Stimulated activated CD8-positive, alpha-beta memory T cell treated with anti-CD3 and anti-CD28 coated beads, Interleukin-7, amount 100 ng/mL, for 24 hours (primary cell): ENCODE data around the gene CBX5.
"Not testable (repeated sequence)": the region's sequence is repeated elsewhere in the genome, so short reads cannot be mapped to it uniquely, and the experiment has no call there.

Experiments used
- DNase-seq: peaks from one replicate; pipeline ENCODE4 v3.0.0-alpha.2; 2020; ENCODE audit warnings: low read depth

CBX5 gene

GRCh38 chr12:54294152-54294952 lies 14.4 kb upstream of the CBX5 start:
- DNase-seq = no peak

DNA sequence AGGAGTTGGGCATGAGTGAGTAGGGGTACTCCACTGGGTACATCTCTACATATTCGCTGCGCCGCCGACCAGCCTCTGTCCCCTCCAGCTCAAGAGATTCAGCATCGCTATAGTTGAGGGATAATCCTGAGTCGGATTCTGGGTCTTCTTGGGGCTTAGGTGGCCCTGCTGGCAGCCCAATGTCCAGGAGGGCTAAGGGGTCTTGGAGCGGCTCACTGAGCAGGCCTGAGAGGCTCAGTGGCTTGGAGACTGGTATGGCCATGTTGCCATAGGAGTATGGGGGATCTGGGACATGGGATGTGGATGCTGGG lies 13.0 kb upstream of the CBX5 start:
- no peak for DNase-seq

DNA sequence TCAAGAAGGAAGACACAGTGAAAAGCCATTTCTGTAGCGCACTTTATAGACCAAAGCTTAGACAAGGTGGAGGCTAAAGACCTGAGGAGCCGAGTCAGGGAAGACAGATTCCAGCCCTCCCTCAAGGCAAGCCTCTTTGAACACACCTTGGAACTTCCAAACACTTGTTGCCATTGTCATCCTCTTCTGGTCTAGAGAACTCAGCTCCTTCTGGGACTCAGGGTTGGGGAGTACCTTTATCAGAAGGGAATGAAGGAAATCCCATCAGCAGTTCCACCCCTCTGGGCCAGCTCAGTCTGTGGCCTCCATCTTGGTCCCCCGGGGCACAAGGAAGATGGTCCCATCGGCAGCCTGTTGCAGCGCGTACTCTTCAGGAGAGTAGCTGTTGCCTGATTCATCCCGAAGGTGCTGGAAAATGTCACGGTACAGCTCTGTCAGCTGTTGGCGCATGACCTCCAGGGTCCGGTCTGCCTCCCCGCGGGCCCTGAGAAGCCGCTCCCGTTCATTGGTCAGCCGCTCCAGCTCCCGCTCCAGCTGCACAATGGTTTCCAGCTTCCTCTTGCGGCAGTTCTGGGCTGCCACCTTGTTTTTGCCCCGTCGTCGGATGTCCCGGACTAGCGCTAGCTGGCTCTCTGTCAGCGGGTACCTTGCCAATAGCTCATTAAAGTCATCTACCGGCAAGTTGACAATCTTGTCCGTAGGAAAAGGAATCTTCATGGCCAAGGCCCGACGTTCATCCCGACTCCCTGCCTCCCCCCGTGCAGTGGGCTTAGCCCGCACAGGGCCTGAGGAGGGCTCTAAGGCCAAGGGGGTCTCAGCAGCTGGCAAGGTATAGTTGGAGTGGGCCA lies 12.4 kb upstream of the CBX5 start:
- no peak for DNase-seq

DNA sequence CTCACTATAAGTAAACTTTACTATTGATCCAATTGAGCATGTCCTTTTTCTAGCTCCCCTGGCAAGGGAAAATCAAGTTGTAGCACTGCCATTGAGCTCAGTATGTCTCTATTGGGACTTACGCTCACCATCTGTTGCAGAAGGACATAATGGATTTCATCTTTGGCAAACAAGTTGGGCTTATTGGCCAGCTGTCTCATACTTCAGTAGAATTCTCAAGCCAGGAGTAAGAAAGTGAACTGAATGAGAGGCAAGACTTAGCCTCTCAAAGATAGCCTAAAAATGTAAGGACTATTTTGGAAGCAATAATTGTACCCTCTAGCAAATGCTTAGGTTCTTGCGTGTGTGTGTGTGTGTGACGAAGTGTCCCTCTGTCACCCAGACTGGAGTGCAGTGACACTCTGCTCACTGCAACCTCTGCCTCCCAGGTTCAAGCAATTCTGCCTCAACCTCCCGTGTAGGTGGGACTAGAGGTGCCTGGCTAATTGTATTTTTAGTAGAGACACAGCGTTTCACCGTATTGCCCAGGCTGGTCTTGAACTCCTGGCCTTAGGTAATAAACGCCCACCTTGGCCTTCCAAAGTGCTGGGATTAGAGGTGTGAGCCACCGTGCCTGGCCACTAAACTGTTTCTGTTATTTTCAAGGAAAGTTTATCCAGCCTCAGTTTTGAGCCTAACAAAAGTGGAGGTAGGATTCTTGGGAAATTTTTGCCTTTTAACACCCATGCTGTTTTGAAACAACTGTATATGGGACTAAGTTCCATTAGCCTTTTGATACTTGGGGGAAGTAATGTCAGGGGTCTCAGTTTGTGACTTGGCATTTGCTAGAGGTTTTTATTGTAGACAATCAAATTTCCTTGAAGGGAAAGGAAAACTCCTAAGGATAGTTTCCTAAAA lies 7.6 kb upstream of the CBX5 start:
- DNase-seq = no peak

GRCh38 chr12:54286042-54287030 lies 6.4 kb upstream of the CBX5 start:
- no peak for DNase-seq

GRCh38 chr12:54285150-54286041 lies 5.5 kb upstream of the CBX5 start:
- DNase-seq = no peak

DNA sequence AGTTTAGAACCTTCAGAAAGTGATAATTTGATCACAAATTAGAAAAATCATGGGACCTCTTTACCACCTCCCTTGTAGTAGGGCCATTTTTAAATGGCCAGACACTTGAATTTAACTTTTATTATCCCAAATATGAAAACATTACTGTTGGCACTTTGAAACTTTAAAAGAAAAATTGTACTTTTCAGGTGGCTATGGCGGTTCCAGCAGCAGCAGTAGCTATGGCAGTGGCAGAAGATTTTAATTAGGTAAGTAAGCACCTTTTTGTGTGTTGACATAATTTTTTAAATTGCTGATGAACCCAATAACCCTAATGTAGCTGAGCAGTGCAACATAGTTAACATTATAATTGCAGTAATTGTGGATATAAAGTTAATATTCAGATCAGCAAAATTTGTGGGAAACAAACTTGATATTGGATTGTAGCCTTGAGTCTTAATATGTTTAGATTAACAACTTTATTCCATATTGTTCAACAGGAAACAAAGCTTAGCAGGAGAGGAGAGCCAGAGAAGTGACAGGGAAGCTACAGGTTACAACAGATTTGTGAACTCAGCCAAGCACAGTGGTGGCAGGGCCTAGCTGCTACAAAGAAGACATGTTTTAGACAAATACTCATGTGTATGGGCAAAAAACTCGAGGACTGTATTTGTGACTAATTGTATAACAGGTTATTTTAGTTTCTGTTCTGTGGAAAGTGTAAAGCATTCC lies 4.3 kb upstream of the CBX5 start:
- not testable (repeated sequence) for DNase-seq

DNA sequence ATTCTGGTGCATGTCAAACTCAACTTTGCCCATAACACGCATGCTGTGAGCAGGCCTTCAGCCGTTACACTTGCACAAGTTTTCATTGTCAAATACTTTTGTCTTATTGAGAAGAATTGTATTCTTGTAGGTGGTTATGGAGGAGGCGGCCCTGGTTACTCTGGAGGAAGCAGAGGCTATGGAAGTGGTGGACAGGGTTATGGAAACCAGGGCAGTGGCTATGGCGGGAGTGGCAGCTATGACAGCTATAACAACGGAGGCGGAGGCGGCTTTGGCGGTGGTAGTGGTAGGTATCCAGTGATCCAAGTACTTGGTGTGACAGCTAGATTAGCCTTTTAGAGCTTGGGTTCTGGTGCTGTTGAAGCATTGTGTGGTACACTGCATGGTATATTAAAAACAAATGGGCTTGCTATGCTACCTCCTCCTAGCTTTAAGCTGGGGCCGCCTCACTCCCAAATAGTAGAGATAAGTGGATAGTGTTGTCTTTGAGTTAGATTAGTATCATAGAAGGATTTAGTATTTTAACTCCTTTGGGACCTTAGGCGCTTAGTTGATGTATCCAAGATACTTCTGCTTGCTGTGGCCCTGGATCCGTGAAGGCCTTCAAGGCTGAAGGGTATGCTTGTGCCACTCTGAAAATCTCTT lies 3.1 kb upstream of the CBX5 start:
- no peak for DNase-seq

GRCh38 chr12:54281694-54282093 lies 1.8 kb upstream of the CBX5 start:
- not testable (repeated sequence) for DNase-seq

GRCh38 chr12:54281261-54281638 lies 1.3 kb upstream of the CBX5 start:
- not testable (repeated sequence) for DNase-seq

- peak; percentile 86 for DNase-seq
These were observed 742 bp upstream of the CBX5 start, which contains the start of gene HNRNPA1 for GRCh38 chr12:54280468-54281260. HNRNPA1 (plus strand) TSS chr12:54280726; CDS start chr12:54280808, 82 bp downstream.

DNA sequence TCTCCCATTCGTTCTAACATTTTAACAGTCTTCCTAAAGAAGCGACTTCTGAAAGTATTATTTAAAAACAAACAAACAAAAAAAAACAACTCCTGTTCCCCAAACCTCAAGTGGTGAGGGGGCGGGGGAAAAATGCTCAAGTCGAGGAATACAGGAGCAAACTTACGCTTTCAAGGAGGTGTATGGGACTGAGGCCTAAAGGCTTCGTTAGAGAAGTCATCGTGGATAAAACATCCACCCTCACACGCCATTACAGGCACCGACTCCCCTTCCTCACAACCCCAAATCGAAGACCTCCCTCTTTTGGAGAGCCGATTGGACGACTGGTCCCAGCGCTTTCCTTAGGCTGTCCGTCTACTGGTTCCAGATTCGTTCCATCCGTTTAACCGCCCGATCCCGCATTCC lies 693 bp downstream of the CBX5 start:
- DNase-seq = no peak

DNA sequence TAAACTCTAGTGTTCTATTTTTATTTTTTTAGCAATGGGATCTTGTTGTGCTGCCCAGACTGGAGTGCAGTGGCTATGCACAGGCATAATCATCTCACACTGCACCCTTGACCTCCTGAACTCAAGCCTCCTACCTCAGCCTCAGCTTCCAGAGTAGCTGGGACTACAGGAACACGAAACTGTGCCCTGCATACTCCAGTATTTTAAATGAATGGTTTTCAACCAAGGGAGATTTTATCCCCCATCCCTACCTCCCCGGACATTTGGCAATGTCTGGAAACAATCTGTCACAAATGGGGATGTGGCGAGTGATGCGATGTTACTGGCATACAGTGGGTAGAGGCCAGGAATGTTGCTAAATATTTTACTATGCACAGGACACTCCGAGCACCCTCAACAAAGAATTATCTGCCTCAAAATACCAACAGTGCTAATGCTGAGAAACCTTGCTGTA lies 2.1 kb downstream of the CBX5 start:
- DNase-seq = no peak

- DNase-seq = no peak
These were observed 3.6 kb downstream of the CBX5 start for GRCh38 chr12:54276368-54276767.

- no peak for DNase-seq
These were observed 5.9 kb downstream of the CBX5 start for GRCh38 chr12:54273981-54274380.

DNA sequence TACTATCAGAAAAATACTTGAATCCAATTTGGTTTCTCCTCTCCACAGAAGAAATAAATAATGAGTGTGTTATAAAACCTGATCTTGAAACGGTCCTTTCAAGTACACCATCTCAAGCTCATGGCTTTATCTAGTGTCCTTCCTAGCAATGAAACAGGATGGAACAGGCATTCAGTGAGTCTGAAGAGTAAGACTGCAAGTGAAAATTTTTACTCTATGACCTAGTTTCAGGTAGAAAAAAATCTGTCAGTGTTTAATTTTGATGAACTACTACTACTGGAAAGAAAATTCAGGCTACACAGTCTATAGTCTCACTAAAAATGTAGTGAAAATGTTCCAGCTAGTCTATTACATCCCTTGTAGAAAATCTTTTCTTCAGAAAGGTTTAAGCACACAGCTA lies 7.7 kb downstream of the CBX5 start:
- DNase-seq = no peak

GRCh38 chr12:54270345-54270744 lies 9.6 kb downstream of the CBX5 start:
- no peak for DNase-seq

DNA sequence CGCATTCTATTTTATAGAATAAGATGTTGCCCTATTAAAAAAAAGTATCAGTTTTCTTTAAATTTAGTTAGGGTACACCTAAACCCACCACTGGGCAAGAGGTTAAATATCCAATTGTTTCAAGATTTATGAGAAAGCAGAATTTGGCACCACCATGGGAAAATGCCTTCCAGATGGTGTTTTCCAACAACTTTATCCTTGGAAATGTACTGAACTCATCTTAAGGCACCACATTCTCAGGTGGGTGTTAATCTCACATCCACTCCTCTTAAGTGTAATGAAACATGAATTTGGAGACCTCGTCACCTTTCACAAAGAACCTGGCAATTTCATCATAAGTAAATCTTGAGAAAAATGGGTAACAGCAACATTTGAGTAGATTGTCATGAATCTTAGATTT lies 13.1 kb downstream of the CBX5 start:
- no peak for DNase-seq
